Subcutaneous abdominal adipose tissue (tissue), 5 donors: ENCODE results near the gene ANKRD33B.
"Not testable (repeated sequence)": the region's sequence is repeated elsewhere in the genome, so short reads cannot be mapped to it uniquely, and the experiment has no call there.

ENCODE experiments used
- H3K27ac ChIP-seq: one replicate; pipeline ENCODE4 v1.7.0; 2013; ENCODE audit warnings: low read depth, mild to moderate bottlenecking, inconsistent platforms, low read length, moderate library complexity
- H3K27me3 ChIP-seq, 5 donors: one replicate each; pipeline ENCODE4 v1.7.0; 2013; ENCODE audit warnings: low read length in 5 of 5, inconsistent platforms in 1 of 5; ENCODE audit not compliant: control insufficient read depth in 5 of 5, insufficient read depth in 4 of 5
- H3K36me3 ChIP-seq, 5 donors: one replicate each; pipeline ENCODE4 v1.7.0; 2013; ENCODE audit warnings: low read length in 5 of 5; ENCODE audit not compliant: control insufficient read depth in 5 of 5, insufficient read depth in 5 of 5
- H3K4me1 ChIP-seq, 5 donors: one replicate each; pipeline ENCODE4 v1.7.0; 2013; ENCODE audit warnings: low read length in 5 of 5, mild to moderate bottlenecking in 3 of 5, moderate library complexity in 1 of 5; ENCODE audit not compliant: control insufficient read depth in 5 of 5, insufficient read depth in 5 of 5
- H3K4me3 ChIP-seq, 5 donors: one replicate each; pipeline ENCODE4 v1.7.0; 2013; ENCODE audit warnings: low read length in 5 of 5, low read depth in 1 of 5
- H3K9ac ChIP-seq, 5 donors: one replicate each; pipeline ENCODE4 v1.7.0; 2013; ENCODE audit warnings: low read length in 5 of 5, mild to moderate bottlenecking in 4 of 5, moderate library complexity in 3 of 5
- H3K9me3 ChIP-seq, 5 donors: one replicate each; pipeline ENCODE4 v1.7.0; 2013; ENCODE audit warnings: low read length in 5 of 5; ENCODE audit not compliant: control insufficient read depth in 5 of 5
- donor health status: healthy.
- donor health status: healthy.
- donor health status: healthy.
- donor health status: healthy.
- donor health status: healthy.

The ANKRD33B gene

GRCh38 chr5:10630126-10630525 is 66.3 kb downstream of the ANKRD33B start:
- peaks cover 0 to 44% (median 18%) of the 10 kb centered on the region in 5 donors for H3K4me1 ChIP-seq
- H3K27ac ChIP-seq: no peak overlapping the region
- no peak overlapping the region for H3K9ac ChIP-seq
- H3K4me3 ChIP-seq: no peak overlapping the region
- peaks cover 0 to 12% (median 0%) of the 10 kb centered on the region in 5 donors for H3K27me3 ChIP-seq
- H3K36me3 ChIP-seq: no peaks in the 10 kb centered on the region
- no peaks in the 10 kb centered on the region for H3K9me3 ChIP-seq

- H3K36me3 ChIP-seq, H3K9ac ChIP-seq, H3K4me3 ChIP-seq, H3K27ac ChIP-seq, H3K9me3 ChIP-seq: not testable (repeated sequence)
- Histone ChIP-seq H3K4me1 (peaks cover 0 to 44% (median 18%) of the 10 kb centered on the region in 5 donors), H3K27me3 (peaks cover 0 to 12% (median 0%) of the 10 kb centered on the region in 5 donors)
Measured at GRCh38 chr5:10630744-10631143, 66.9 kb downstream of the ANKRD33B start.

GRCh38 chr5:10631316-10631996 is 67.6 kb downstream of the ANKRD33B start:
- Histone ChIP-seq H3K4me3 (peak overlapping the region in 3 of 5 donors; percentile 3 to 29 (median 8)), H3K4me1 (peaks cover 0 to 39% (median 18%) of the 10 kb centered on the region in 5 donors), H3K36me3 (no peaks in the 10 kb centered on the region), H3K9ac (no peak overlapping the region), H3K27me3 (peaks cover 0 to 9% (median 0%) of the 10 kb centered on the region in 5 donors), H3K27ac (no peak overlapping the region), H3K9me3 (no peaks in the 10 kb centered on the region)

- peaks cover 0 to 9% (median 0%) of the 10 kb centered on the region in 5 donors for H3K27me3 ChIP-seq
- no peaks in the 10 kb centered on the region for H3K9me3 ChIP-seq
- H3K4me1 ChIP-seq: peaks cover 0 to 31% (median 11%) of the 10 kb centered on the region in 5 donors
- no peaks in the 10 kb centered on the region for H3K36me3 ChIP-seq
- H3K9ac ChIP-seq: no peak overlapping the region
- H3K27ac ChIP-seq: no peak overlapping the region
- H3K4me3 ChIP-seq: peak overlapping the region in 3 of 5 donors; percentile 8 to 29 (median 21)
Measured at GRCh38 chr5:10632110-10632761, 68.4 kb downstream of the ANKRD33B start.

- peaks cover 0 to 24% (median 4%) of the 10 kb centered on the region in 5 donors for H3K4me1 ChIP-seq
- H3K9me3 ChIP-seq: no peaks in the 10 kb centered on the region
- no peak overlapping the region for H3K9ac ChIP-seq
- H3K4me3 ChIP-seq: no peak overlapping the region
- H3K36me3 ChIP-seq: peaks cover 0 to 7% (median 0%) of the 10 kb centered on the region in 5 donors
- H3K27me3 ChIP-seq: peaks cover 0 to 9% (median 0%) of the 10 kb centered on the region in 5 donors
- H3K27ac ChIP-seq: no peak overlapping the region
Measured at GRCh38 chr5:10633271-10634049, 69.6 kb downstream of the ANKRD33B start.

- Histone ChIP-seq H3K9ac (no peak overlapping the region), H3K27me3 (peaks cover 0 to 7% (median 0%) of the 10 kb centered on the region in 5 donors), H3K4me1 (peaks cover 0 to 24% (median 4%) of the 10 kb centered on the region in 5 donors), H3K4me3 (no peak overlapping the region), H3K27ac (no peak overlapping the region), H3K9me3 (no peaks in the 10 kb centered on the region), H3K36me3 (peaks cover 0 to 8% (median 0%) of the 10 kb centered on the region in 5 donors)
Measured at GRCh38 chr5:10634050-10634449, 70.2 kb downstream of the ANKRD33B start.

- peaks cover 0 to 24% (median 4%) of the 10 kb centered on the region in 5 donors for H3K4me1 ChIP-seq
- no peaks in the 10 kb centered on the region for H3K9me3 ChIP-seq
- no peak overlapping the region for H3K27ac ChIP-seq
- H3K9ac ChIP-seq: no peak overlapping the region
- no peak overlapping the region for H3K4me3 ChIP-seq
- peaks cover 0 to 7% (median 0%) of the 10 kb centered on the region in 5 donors for H3K27me3 ChIP-seq
- H3K36me3 ChIP-seq: peaks cover 0 to 8% (median 0%) of the 10 kb centered on the region in 5 donors
Measured at GRCh38 chr5:10634562-10634961, 70.7 kb downstream of the ANKRD33B start.

- H3K27me3 ChIP-seq: peaks cover 0 to 7% (median 0%) of the 10 kb centered on the region in 5 donors
- H3K27ac ChIP-seq: no peak overlapping the region
- no peak overlapping the region for H3K9ac ChIP-seq
Measured at GRCh38 chr5:10635257-10635866, 71.5 kb downstream of the ANKRD33B start.

GRCh38 chr5:10635867-10636350 is 72.0 kb downstream of the ANKRD33B start:
- Histone ChIP-seq H3K4me1 (peaks cover 0 to 24% (median 4%) of the 10 kb centered on the region in 5 donors), H3K9ac (no peak overlapping the region), H3K27ac (no peak overlapping the region), H3K27me3 (peaks cover 0 to 7% (median 0%) of the 10 kb centered on the region in 5 donors), H3K9me3 (no peaks in the 10 kb centered on the region), H3K36me3 (peaks cover 0 to 8% (median 0%) of the 10 kb centered on the region in 5 donors), H3K4me3 (no peak overlapping the region)

More at GRCh38 chr5:10635257-10635866, 71.5 kb downstream of the ANKRD33B start:
- Histone ChIP-seq H3K36me3 (peaks cover 0 to 8% (median 0%) of the 10 kb centered on the region in 5 donors), H3K4me1 (peaks cover 0 to 24% (median 4%) of the 10 kb centered on the region in 5 donors), H3K9me3 (no peaks in the 10 kb centered on the region), H3K4me3 (no peak overlapping the region)
